ENCODE measurements around the gene LHPP.

The LHPP gene

DNA sequence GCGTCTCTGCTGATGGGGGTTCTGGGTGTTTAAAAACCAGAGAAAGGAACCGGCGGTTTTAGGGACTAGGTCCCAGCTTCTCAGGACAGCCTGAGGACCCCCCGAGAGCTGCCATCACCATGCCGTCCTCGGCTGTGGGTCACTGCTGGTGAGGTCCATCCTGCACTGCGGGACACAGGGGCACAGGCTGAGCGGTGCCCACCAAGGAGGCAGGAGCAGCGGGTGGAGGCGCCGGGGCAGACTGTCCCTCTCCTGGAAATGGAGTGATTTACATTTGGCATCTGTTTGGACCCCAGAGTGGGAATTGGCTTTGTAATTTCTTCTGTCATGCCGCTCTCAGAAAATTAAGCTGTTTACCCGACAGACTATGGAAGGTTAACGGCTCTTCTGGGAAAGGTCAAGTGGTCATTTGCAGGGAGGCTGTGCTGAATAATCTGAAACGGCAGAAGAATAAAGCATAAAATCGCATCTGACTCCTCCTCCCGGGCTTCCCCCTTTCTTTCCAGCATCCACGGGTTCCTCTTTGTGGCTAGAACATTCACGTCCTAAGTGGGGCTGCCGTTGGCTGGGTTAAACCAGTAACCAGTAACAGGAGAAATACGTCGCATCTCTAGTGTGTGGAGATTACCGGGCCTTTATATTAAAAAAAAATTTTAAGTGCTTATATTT, 31.7 kb downstream of the LHPP start:
- H3K9me3 ChIP-seq (ENCODE audit: control insufficient read depth, insufficient read depth, low read length), result no peaks in the 10 kb centered on the region
- H3K4me1 ChIP-seq (ENCODE audit: control insufficient read depth, low read length), result peaks cover 10% of the 10 kb centered on the region
- H3K79me2 ChIP-seq (ENCODE audit: control insufficient read depth, low read length), result no peaks in the 10 kb centered on the region
- H3K36me3 ChIP-seq (ENCODE audit: control insufficient read depth, low read length), result no peaks in the 10 kb centered on the region
- no peaks in the 10 kb centered on the region for H3K9me2 ChIP-seq (replicated peaks; ENCODE audit: control insufficient read depth, low read length)
- no peak overlapping the region for H3K4me2 ChIP-seq (ENCODE audit: low read length)
- 0 out of 2 replicates have a peak, but pooled peaks cover 2% of the 10 kb centered on the region for H3K27me3 ChIP-seq (ENCODE audit: control insufficient read depth, low read length)
- H4K20me1 ChIP-seq (ENCODE audit: control insufficient read depth, insufficient read depth, low read depth, low read length), result no peaks in the 10 kb centered on the region
- no peak overlapping the region for H3K4me3 ChIP-seq (ENCODE audit: low read length)
- no peaks in the 10 kb centered on the region for H3F3A ChIP-seq (ENCODE audit: control insufficient read depth, insufficient read depth)
- no peak overlapping the region for H3K27ac ChIP-seq (ENCODE audit: low read depth, low read length)
- TF ChIP-seq EZH2phosphoT487 (IDR thresholded peaks at IDR 0.05; ENCODE audit: borderline replicate concordance, low read length), result no peak
- TF ChIP-seq, protein P1, sequence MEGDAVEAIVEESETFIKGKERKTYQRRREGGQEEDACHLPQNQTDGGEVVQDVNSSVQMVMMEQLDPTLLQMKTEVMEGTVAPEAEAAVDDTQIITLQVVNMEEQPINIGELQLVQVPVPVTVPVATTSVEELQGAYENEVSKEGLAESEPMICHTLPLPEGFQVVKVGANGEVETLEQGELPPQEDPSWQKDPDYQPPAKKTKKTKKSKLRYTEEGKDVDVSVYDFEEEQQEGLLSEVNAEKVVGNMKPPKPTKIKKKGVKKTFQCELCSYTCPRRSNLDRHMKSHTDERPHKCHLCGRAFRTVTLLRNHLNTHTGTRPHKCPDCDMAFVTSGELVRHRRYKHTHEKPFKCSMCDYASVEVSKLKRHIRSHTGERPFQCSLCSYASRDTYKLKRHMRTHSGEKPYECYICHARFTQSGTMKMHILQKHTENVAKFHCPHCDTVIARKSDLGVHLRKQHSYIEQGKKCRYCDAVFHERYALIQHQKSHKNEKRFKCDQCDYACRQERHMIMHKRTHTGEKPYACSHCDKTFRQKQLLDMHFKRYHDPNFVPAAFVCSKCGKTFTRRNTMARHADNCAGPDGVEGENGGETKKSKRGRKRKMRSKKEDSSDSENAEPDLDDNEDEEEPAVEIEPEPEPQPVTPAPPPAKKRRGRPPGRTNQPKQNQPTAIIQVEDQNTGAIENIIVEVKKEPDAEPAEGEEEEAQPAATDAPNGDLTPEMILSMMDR (IDR thresholded peaks at IDR 0.05; ENCODE audit: low read depth, low read length, poor library complexity, severe bottlenecking), result no peak

DNA sequence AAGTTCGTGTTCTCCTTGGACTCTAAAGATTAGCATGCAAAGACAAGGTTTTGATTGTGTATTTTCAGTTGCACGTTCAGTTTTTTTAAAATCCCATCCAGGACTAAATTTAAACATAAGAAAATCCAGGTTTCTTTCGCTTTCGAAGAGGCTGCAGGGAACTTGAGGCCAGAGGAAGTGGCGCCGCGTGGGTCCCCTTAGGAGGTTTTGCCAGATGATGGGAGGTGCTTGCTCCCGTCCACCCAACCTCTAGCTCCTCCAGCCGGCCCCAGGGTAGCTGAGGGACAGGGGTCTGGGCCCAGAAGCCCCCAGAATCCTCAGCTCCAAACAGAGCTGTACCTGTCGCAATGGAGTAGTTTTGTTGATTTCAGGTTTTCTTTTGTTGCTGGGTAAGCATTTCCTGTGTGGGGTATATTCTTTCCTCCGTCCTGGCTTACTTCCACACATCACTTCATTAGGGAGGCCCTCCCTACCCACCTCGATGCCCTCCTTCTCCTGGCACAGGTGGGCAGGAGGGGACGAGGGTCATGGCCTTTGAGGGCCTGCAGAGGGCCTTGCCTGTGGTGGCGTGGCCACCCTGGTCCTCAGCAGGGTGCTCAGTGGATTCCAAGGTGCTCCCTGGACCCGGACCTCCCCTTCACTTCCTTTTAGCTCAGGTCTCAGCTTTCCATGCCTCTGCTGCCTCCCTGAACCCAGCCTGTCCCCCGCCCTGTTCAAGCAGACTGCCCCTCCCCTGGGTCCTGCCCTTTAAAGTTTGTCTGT, 32.6 kb downstream of the LHPP start:
- H3K9me3 ChIP-seq (ENCODE audit: control insufficient read depth, insufficient read depth, low read length), result no peaks in the 10 kb centered on the region
- 0 out of 2 replicates have a peak, but pooled peaks cover 2% of the 10 kb centered on the region for H3K27me3 ChIP-seq (ENCODE audit: control insufficient read depth, low read length)
- H3K4me3 ChIP-seq (ENCODE audit: low read length), result no peak overlapping the region
- H3K36me3 ChIP-seq (ENCODE audit: control insufficient read depth, low read length), result no peaks in the 10 kb centered on the region
- no peaks in the 10 kb centered on the region for H3K9me2 ChIP-seq (replicated peaks; ENCODE audit: control insufficient read depth, low read length)
- no peak for TF ChIP-seq EZH2phosphoT487 (IDR thresholded peaks at IDR 0.05; ENCODE audit: borderline replicate concordance, low read length)
- TF ChIP-seq, protein P1 (IDR thresholded peaks at IDR 0.05; ENCODE audit: low read depth, low read length, poor library complexity, severe bottlenecking), result no peak
- H3K4me2 ChIP-seq (ENCODE audit: low read length), result no peak overlapping the region
- peaks cover 3% of the 10 kb centered on the region; the same call in 1 of the 2 replicates for H3K4me1 ChIP-seq (ENCODE audit: control insufficient read depth, low read length)
- H3K79me2 ChIP-seq (ENCODE audit: control insufficient read depth, low read length), result no peaks in the 10 kb centered on the region
- no peaks in the 10 kb centered on the region for H4K20me1 ChIP-seq (ENCODE audit: control insufficient read depth, insufficient read depth, low read depth, low read length)
- H3K27ac ChIP-seq (ENCODE audit: low read depth, low read length), result no peak overlapping the region
- H3F3A ChIP-seq (ENCODE audit: control insufficient read depth, insufficient read depth), result no peaks in the 10 kb centered on the region

- no peak overlapping the region for H3K4me3 ChIP-seq (ENCODE audit: low read length)
- 0 out of 2 replicates have a peak, but pooled peaks cover 2% of the 10 kb centered on the region for H3K27me3 ChIP-seq (ENCODE audit: control insufficient read depth, low read length)
- no peaks in the 10 kb centered on the region for H3K79me2 ChIP-seq (ENCODE audit: control insufficient read depth, low read length)
- H3F3A ChIP-seq (ENCODE audit: control insufficient read depth, insufficient read depth), result no peaks in the 10 kb centered on the region
- no peak overlapping the region for H3K27ac ChIP-seq (ENCODE audit: low read depth, low read length)
- H4K20me1 ChIP-seq (ENCODE audit: control insufficient read depth, insufficient read depth, low read depth, low read length), result no peaks in the 10 kb centered on the region
- no peaks in the 10 kb centered on the region for H3K36me3 ChIP-seq (ENCODE audit: control insufficient read depth, low read length)
- no peaks in the 10 kb centered on the region for H3K9me2 ChIP-seq (replicated peaks; ENCODE audit: control insufficient read depth, low read length)
- H3K4me2 ChIP-seq (ENCODE audit: low read length), result no peak overlapping the region
- TF ChIP-seq, protein P1 (IDR thresholded peaks at IDR 0.05; ENCODE audit: low read depth, low read length, poor library complexity, severe bottlenecking), result no peak
- TF ChIP-seq EZH2phosphoT487 (IDR thresholded peaks at IDR 0.05; ENCODE audit: borderline replicate concordance, low read length), result no peak
- H3K9me3 ChIP-seq (ENCODE audit: control insufficient read depth, insufficient read depth, low read length), result no peaks in the 10 kb centered on the region
- peaks cover 3% of the 10 kb centered on the region; the same call in 1 of the 2 replicates for H3K4me1 ChIP-seq (ENCODE audit: control insufficient read depth, low read length)
Observed at GRCh38 chr10:124495162-124495561, 33.5 kb downstream of the LHPP start.
